ENCODE results near the gene AXDND1. TPM values are rescaled to one million over a fixed set of nuclear protein-coding genes. Genes with fewer than 3 reads are reported as not detected.

AXDND1 gene
- total RNA-seq, 1 donor from 2014 or later: 0.78 TPM

- no peak for DNase-seq
Measured at GRCh38 chr1:179583771-179584320, 218.1 kb downstream of the AXDND1 start.

GRCh38 chr1:179586107-179586823 is 220.5 kb downstream of the AXDND1 start:
- DNase-seq: peak; percentile 45

- no peak for DNase-seq
Measured at GRCh38 chr1:179587336-179587735, 221.6 kb downstream of the AXDND1 start.

GRCh38 chr1:179588425-179589024 is 222.8 kb downstream of the AXDND1 start:
- DNase-seq: no peak

GRCh38 chr1:179589509-179589908 is 223.7 kb downstream of the AXDND1 start:
- DNase-seq: no peak

- no peak for DNase-seq
Measured at GRCh38 chr1:179590671-179591070, 224.9 kb downstream of the AXDND1 start.

- no peak for DNase-seq
Measured at GRCh38 chr1:179591253-179591591, 225.5 kb downstream of the AXDND1 start.

- DNase-seq: no peak
Measured at GRCh38 chr1:179591592-179592580, 226.1 kb downstream of the AXDND1 start, which contains the start of gene TDRD5. TSS of gene TDRD5 (plus strand) at chr1:179591832. CDS start at chr1:179592616, 784 bp downstream.

- DNase-seq: no peak
Measured at GRCh38 chr1:179598631-179599030, 232.9 kb downstream of the AXDND1 start.

GRCh38 chr1:179599623-179600249 is 234.0 kb downstream of the AXDND1 start:
- no peak for DNase-seq

GRCh38 chr1:179601093-179601492 is 235.3 kb downstream of the AXDND1 start:
- no peak for DNase-seq

Small RNA genes lying within 50 kb of the gene (small RNA-seq; reads per million reads assigned to genes)
- gene MEF2AP1 (not detected), gene RNU5F-2P (0.61 reads per million, percentile 58 among the genes with 10 or more reads in this experiment)

Other genes with a start within 250 kb of the AXDND1 start
- 36.5 TPM for gene ABL2, start 136.3 kb upstream of the AXDND1 start, total RNA-seq
- gene SOAT1, start 72.2 kb upstream of the AXDND1 start, total RNA-seq: 19.8 TPM
- gene NPHS2, start 210.0 kb downstream of the AXDND1 start, total RNA-seq: not detected
- gene TDRD5, start 225.9 kb downstream of the AXDND1 start, total RNA-seq: 2.7 TPM